ENCODE results near the gene USH1C.

The USH1C gene

GRCh38 chr11:17504330-17505107 lies 39.7 kb downstream of the USH1C start:
- DNase-seq (ENCODE audit: low read depth), result peak; percentile 72

- no peak for DNase-seq (ENCODE audit: low read depth)
These were observed 41.6 kb downstream of the USH1C start for GRCh38 chr11:17502630-17503029.

GRCh38 chr11:17500673-17501072 lies 43.5 kb downstream of the USH1C start:
- no peak for DNase-seq (ENCODE audit: low read depth)

GRCh38 chr11:17498475-17498874 lies 45.7 kb downstream of the USH1C start:
- no peak for DNase-seq (ENCODE audit: low read depth)

GRCh38 chr11:17498058-17498457 lies 46.2 kb downstream of the USH1C start:
- DNase-seq (ENCODE audit: low read depth), result no peak

DNA sequence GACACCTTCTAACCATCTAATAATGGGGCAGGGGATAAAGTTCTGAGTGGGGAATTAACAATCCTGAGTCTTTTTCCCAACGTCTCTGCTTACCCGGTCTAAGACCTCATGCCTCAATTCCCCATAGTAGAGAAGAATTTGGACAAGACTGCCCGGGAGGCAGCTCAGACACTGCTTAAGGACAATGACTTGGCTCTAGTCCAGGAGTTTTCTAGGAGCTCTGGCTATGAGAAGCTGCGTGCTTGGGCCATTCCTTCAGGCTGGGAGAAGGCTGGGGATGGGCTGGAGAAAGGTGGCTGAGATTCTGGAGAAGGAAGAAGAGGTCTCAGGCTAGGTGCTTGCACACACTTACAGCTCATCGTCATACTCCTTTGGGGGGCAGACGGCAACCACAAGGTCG lies 47.8 kb downstream of the USH1C start:
- no peak for DNase-seq (ENCODE audit: low read depth)

DNA sequence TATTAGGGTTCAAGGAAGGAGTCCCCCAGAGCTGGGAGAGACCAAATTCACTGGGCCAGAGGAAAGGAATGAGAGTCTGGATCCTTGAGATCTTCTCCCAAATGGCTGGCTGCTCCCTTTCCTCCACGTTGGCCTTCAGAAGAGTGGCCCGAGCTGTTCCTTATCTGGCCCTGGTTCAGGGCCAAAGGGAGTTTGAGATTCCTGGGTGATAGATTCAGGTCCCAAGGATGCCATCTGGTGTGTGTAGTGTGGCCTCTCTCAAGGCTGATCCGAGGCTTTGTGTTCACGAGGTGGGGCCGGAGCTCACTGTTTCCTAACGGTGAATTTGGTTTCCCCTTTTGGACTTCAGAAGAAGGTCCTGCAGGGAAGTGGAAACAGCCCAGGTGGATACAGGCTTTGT lies 50.2 kb downstream of the USH1C start:
- DNase-seq (ENCODE audit: low read depth), result no peak

DNA sequence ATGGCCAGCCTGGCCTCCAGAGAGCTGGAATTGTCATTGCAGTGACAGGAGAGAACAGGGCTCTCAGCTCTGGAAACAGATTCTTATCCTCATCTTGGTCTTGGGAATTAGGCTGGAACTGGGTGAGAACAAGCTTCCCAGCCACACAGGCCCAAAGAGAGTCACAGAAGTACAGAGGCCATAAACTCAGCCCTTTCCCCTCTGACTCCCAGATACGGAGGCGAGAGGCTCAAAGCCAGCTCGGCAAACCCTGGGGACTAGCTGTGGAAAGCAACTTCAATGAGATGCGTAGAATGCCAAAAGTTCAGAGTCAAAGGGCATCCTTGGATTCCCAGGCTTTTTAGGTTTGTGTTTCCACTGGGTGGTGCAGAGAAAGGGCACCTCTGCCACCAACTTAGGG lies 53.3 kb downstream of the USH1C start:
- no peak for DNase-seq (ENCODE audit: low read depth)

DNA sequence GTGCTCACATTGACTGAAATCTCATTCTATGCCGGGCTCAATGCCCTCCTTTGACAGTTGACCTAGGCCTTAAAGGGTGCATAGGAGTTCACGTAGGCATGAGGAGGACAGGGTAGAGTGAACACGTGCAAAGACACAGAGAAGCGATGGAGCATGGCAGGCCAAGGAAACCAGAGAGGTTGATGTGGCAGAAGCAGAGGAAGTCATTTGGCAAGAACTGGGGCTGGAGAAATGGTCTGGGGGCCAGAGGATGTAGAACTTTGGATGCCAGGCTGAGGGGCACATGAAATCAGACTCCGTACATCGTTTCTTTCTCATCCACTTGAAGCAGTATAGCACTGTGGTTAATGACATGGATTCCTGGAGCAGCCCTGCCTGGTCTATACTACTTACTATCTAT lies 54.0 kb downstream of the USH1C start:
- no peak for DNase-seq (ENCODE audit: low read depth)

DNA sequence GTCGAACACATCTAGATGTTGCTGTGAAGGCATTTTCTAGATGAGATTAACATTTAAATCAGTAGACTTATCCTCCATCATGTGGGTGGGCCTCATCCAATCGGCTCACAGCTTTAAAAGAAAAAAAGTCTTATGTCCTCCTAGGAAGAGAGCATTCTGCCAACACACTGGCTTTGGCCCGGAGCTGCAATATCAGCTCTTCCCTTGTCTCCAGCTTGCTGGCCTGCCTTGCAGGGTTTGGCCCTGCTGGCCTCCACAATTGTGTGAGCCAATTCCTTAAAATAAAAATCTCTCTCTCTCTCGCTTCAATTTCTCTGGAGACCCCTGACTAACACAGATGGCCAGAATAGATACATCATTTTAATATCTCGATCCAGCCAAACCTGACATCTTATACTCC lies 54.5 kb downstream of the USH1C start:
- DNase-seq (ENCODE audit: low read depth), result no peak

DNA sequence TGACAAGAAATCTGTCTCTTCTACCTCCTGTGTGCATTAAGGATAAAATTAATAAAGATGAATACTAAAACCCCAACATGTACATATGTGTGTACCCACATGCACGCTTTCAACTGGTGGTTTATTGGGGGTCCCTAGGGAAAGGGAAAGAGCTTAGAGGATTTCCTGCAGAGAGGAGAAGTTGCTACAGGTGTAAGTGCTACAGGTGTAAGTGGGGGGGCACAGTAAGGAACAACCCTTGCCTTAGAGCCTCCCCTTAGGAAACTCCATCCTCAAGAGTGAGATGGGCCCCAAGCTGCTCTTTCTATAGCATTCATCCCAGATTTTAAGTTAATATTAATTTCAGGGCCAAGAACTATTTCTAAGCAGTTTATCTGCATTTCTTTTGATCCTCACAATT lies 55.7 kb downstream of the USH1C start:
- DNase-seq (ENCODE audit: low read depth), result no peak

- no peak for DNase-seq (ENCODE audit: low read depth)
These were observed 57.6 kb downstream of the USH1C start for GRCh38 chr11:17486646-17487045.

DNA sequence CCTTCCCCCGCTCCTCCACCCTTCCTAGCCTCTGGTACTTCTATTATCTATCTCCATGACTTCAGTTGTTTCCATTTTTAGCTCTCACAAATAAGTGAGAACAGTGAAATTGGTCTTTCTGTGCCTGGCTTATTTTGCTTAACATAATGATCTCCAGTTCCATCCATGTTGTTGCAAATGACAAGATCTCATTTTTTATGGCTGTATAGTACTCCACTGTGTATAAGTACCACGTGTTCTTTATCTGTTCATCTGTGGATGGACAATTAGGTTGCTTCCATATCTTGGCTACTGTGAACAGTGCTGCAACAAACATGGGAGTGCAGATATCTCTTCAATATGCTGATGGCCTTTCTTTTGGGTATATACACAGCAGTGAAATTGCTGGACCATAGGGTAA lies 60.7 kb downstream of the USH1C start:
- no peak for DNase-seq (ENCODE audit: low read depth)

GRCh38 chr11:17481905-17482304 lies 62.3 kb downstream of the USH1C start:
- DNase-seq (ENCODE audit: low read depth), result no peak

DNA sequence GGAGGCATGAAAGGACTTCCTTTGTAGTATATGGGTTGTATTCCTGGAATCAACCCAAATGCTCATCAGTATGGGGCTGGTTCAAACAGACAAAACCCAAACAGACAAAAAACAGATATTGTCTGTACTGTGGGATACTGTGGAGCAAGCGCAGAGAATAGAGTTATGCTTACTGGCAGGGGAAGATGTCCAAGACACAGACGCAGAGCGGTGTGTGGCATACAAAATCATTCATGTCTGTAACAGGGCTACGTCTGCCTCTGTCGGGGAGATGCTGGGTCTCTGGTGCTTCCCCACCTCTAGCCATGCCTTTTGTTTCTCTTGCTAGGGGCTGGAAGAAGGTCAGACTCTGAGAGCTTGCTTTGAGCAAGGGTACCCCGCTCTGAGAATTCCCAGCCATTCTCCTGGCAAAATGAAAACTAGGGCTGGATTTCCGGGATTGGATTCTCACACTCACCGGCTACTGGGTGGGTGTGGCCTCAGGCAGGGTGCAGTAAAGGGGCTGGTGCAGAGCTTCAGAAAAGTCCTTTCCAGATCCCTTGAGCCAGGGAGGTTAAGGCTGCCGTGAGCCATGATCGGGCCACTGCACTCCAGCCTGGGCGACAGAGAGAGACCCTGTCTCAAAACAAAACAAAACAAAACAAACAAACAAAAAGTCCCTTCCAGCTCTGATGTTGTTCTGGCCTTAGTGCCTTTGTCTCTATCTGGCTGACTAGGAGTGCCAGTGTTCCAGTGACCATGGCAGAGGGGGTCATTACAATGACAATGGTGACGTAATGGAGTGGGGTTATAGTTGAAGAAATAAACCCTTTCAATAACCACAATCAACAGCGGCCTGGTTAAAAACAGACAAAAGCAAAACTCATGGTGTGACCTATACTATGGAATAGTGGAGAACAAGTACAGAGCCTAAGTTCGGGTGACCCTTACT lies 64.7 kb downstream of the USH1C start:
- DNase-seq (ENCODE audit: low read depth), result no peak

GRCh38 chr11:17478070-17478469 lies 66.1 kb downstream of the USH1C start:
- no peak for DNase-seq (ENCODE audit: low read depth)

DNA sequence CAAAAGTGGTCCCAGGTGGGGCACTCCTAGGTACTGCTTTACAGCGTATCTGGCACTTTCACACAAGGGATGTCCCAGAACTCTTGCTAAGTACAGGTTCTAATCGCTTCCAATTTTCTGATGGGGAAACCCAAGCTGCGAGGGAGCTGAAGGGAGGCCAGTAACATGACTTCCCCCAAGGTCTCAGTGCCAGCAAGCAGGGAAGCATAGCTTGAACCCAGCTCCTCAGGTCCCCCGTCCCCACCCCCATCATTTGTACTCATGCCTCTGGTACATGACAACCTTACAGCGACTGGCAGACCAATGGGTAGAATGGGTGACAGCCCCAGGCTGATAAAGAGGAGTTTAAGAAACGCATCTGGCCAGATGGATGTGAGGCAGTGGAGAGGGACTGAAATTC lies 66.9 kb downstream of the USH1C start:
- no peak for DNase-seq (ENCODE audit: low read depth)

GRCh38 chr11:17477084-17477333 lies 67.2 kb downstream of the USH1C start:
- no peak for DNase-seq (ENCODE audit: low read depth)

DNA sequence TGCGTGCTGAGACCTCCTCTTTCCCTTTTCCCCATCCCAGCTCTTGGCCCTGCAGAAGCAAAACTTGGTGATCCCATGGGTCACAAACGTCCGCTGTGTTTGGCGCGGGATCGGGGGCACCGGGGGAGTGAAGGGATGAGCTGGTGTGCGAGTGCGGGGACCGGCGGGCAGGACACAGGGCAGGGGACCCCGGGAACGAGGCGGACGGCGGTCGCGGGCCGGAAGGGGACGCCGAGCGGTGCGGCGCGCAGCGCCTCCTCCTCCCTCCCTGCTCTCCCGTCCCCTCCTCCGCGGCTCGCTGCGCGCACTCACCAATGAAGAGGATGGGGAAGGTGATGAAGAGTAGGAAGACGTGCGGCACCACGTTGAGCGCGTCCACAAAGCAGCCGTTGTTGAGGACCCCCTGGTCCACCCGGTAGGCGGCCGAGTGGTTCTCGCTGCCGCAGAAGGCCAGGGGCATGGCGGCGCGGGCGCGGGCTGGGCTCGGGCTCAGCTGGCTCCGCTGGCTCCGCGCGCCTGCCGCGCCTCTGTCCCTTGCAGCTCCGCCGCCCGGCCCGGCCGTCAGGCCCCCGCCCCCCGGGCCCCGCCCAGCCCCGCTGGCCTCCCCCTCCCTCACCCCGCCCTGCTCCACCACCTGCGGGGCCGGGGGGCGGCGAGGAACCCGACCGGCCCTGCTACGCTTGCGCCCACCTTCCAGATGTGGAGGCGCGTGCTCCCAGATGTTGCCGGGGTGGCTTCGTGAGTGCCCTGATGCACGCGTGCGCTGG lies 67.7 kb downstream of the USH1C start, which contains the start of gene ABCC8:
Gene ABCC8, minus strand, starts transcription at position 529 of the 767 bp plus-strand sequence. Its CDS starts 69 bp downstream, at position 460.
- DNase-seq (ENCODE audit: low read depth), result no peak

- DNase-seq (ENCODE audit: low read depth), result no peak
These were observed 68.4 kb downstream of the USH1C start for GRCh38 chr11:17475666-17476316.

DNA sequence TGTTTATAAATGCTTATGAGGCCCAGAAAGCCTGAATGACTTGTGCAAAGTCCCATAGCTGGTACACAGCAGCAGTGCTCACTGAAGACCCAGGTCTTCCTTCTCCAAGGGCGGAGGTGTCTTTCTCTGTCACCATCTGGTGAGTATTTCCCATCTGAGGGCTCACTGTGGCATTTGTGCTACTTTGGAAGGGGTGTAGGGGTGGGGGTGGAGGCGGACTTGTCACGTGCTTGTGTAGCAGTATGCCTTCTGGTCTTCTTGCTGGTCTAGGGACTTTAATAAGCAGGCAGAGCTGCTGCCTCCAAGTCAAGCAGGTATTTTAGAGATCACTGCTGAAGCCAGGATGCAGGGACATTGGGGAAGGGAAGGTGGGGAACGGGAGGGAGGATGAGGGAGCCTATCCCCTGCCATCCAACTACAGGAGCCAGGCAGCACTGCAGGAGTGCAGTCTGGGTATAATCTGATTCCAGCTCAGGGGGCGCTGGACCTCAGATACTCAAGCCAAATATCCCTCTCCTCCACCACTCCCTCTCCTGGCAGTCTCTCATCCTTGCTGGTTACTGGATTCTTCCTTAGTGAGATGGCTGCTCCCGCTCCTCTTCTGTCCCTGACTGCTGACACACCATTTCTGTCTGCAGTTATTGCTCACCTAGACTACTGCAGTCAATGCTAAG lies 71.0 kb downstream of the USH1C start:
- no peak for DNase-seq (ENCODE audit: low read depth)

DNA sequence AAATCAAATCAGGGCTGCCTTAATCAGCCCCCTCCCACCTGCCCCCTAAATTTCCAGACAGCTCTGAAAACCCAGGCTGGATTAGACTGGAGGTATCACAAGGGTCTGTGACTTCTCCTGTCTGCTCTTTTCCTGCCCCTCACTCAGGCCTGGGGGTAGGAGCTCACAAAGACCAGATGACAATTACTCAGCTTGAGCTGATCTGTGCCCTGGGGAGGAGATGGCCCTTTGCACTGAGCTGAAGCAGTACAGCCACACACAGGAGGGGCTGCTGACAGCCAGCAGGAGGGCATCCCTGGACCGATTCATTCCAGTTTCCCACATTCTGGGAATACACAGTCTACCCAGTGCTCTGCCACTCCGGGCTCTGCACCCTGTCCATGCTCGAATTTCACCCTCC lies 71.7 kb downstream of the USH1C start:
- DNase-seq (ENCODE audit: low read depth), result no peak
